HL-60/S4 treated with phorbol 12-myristate 13-acetate at 8.2 ng/mL for 4 days and 3 days (cell line): ENCODE results near the gene TNFRSF8.

ENCODE experiments used
- in situ Hi-C: fragments of 300-500 bp; cut with MboI; formaldehyde crosslinking; loops from 2 replicates; pipeline ENCODE4 v1.15.0; 2022; ENCODE audit warnings: low sequenced_read_pairs

Gene TNFRSF8

DNA sequence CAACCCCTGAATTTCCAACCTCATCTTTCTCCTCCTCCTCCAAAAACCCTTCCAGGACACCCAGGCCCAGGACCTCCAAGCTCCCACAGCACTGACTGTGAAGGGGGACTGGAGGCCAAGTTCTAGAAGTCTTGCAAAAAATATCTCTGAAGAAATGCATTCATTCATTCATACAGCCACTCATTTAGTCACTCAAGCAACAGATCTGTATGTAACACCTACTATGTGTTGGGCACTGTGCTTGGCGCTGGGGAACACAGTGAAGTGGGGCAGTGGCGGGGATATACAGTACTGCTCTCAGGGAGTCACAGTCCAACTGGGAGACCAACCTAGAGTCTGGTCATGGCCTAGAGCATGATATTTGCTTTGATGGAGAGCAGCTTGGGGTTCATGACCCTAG is 88.4 kb downstream of the TNFRSF8 start:
- in situ Hi-C loops: no loop called here

DNA sequence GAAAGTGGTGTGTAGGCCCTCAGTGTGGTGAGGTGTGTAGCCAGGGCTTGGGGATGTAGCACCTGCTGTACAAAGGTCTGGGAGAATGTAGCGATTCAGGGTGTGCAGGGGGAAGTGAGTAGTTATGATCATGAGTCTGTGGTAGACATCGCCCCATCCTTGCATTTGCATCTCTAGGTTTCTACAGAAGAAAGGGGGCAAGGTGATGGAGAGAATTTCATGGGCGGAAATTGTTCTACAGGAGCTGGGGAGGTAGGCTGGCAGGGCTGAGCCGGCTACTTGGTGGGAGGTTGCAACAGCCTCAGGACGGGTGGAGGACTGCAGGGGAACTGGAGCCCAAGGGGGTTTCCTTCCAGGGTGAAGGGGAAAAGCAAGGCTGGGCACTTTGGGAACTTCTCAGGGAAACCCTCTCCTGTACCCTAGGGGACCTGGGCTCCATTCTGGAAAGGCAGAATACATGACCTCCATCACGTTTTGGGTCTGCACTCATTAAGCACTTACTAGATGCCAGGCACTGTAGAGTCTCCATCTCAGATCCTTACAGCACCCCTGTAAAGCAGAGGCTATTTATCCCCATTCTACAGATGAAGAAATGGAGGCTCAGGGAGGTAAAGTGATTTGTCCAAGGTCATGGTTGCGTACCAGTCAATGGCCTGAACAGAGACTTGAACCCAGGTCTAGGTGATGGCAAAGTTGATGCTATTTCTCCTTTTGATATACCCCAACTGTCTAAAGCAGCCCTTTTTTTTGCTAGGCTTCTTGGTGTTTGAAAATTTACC is 89.2 kb downstream of the TNFRSF8 start:
- in situ Hi-C loops: no loop called here

DNA sequence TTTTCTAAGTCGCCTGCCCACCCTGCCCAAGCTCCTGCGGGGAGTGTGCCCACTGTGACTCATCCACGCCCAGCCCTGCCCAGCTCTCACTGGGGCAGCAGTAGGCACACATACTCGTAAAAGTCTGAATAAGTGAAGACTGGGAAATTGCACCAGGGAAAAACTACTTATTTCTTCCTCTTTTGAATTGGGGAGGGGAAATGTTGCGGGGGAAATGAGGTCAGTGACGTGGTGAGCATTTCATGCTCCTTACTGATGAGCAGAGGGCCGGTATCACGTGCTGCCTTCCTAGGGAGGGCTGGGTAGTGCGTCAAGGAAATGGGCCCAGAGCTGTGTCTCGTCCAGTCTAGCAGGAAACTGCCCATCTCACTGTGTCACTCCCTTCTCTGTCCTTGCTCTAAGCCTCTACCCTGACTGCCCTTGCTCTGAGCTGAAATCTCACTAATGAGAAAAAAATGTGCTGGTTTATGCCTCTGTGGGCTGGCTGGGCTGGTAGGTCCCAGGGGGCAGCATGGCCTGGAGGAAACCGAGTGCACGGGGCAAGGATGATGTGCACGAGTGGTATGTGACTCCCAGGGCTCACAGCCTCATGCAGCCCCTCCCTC is 90.2 kb downstream of the TNFRSF8 start:
- in situ Hi-C loops: no loop called here

DNA sequence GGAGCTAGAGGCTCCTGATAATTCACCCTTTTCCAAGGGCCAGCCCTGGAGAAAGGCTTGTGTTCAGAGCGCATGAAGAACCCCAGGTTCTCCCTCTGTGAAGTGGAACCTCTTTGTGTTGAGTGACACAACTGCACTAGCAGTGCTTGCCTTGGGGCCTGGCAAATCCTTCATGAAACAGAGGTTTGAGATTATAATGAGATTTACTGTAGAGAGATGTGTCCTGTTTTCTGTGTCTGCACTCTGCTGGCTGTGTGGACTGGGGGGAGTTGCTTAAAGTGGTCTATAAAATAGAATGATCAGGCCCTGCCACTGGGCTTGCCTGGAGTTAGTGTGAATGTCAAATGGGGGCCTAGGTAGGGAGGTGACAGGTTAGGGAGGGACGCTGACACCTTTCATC is 92.2 kb downstream of the TNFRSF8 start:
- in situ Hi-C loops: no loop called here

DNA sequence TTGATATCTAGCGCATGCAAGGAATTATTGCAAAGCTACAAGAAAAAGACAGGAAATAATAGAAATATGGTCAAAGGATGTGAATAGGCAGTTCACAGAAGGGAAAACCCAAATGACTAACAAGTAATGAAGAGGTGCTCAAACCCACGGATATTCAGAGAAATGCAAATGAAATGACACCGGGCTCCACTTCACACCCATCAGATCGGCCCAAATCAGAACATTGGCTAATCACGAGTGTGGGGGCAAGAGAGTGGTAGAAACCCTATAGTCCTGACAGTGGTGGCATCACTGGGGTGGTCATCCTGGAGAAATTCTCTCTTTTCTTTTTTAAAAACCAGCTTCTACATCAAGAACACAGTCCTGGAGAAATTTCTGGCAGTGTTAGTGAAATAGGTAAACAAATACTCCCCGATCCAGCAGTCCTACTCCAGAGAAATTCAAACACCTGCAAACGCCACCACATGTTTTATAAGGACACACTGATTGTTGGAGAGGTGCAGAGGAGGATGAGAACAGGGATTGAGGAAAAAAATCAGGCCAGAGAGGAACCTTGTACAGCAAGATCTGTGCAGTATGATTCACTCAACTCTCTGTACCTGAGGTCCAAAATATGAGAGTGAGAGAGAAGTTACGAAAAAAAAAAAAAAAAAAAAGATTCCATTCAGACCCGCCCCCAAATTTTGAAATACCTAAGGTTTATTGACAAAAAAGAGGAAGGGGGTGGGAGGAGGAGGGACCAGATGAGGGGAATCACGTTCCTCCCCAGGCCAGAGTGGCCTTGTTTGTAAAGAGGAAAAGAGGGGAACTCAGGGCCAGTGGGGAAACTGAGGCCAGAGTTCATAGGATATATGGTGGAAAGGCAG is 94.5 kb downstream of the TNFRSF8 start:
- in situ Hi-C loops: no loop called here

DNA sequence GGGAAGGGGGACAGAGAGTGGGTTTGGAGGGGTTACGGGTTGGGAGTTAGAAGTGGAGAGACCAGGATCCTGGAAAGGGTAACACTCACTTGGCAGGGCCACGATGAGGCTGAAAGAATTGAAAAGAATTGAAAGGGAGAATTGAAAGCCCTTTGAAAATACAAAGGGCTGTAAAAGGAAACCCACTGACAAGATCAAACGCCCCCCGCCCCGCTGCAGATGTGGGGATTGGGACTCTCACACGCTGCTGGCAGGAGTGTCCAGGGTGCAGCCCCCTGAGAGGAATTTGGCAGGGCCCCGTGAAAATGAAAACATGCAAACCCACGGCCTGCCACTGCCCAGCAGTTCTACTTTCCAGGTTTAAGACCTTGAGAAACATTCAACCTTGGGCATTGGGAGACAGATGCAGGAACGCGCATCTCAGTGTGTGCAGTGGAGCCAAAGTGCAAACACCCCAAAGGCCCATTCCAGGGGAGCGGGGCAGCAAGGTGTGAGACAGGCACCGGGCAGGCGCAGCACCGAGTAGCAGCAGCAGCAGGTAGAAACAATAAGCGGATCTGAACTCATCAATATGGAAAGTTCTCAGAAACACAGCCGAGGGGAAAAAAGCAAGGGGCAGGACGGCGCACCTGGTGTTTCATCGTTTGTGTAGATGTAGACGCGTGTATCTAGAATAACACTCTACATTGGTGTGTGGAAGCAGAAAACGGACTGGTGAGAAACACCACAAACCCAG is 95.4 kb downstream of the TNFRSF8 start:
- in situ Hi-C loops: no loop called here

DNA sequence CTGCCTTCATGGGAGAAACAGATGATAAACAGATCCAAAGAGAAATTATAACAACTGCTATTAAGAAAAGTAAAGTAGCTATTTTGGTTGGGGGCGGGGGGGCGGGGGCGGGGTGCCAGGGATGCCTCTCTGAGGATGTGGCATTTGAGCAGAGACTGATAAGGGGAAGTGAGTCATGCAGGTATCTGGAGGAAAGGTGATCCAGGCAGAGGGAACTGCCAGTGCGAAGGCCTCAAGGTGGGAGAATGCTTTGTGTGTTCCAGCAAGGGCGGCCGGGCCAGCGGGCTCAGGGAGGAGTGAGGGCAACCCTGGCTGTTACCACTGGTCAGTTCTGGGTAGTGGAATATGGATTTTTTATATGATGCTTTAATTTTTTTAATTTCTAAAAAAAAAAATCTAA is 96.7 kb downstream of the TNFRSF8 start:
- in situ Hi-C loops: no loop called here

DNA sequence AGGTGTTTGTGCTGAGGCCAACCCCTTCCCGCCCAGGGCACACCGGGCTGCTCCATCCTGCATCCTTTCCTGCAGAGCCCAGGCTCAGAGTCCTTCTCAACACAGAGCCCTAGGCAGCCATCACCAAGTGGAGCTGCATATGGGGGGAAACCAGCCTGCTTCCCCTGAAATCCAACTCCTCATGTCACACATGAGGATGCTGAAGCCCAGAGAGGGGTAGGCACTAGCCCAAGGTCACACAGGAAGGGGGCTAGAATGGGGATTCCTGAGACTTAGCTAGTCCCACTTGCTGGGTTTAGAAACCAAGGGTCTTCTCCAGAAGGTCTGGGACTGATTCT is 98.2 kb downstream of the TNFRSF8 start:
- in situ Hi-C loops: no loop called here

DNA sequence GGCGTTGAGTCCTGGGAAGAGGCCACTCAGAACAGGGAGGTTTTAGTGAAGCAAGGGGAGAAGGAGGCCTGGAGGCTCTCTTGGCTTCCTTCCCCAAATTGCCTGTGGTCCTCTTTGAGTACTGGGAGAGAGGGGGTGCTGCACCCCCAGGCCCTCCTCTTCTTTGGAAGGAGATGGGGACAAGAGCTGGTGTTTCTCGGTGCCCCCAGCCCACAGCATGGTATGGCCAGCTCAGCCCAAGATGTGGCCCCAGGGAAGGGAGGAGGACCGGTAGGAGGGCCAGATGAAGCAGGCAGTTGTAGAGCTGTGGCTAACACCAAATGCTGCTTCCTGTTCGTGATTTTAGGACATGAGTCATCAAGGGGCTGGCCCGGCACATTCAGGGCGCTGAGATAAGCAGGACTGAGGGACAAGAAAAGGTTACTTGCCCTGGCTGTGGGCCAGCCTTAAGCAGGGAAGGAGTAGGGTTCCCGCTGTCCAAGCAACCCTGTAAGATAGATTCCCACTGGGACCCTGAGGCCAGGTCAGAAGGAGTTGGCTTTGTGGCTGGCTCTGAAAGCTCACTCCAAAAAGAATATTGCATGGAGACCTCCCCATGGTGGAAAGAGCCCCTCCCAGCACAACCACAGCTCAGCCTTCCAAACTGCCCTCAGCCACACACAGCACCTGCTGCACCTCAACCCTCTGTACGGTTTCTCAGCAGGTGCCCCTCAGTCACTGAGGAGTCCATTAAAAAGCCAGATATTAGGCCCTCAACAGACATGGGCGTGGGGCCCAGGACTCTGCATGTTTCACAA is 98.8 kb downstream of the TNFRSF8 start:
- in situ Hi-C loops: no loop called here

DNA sequence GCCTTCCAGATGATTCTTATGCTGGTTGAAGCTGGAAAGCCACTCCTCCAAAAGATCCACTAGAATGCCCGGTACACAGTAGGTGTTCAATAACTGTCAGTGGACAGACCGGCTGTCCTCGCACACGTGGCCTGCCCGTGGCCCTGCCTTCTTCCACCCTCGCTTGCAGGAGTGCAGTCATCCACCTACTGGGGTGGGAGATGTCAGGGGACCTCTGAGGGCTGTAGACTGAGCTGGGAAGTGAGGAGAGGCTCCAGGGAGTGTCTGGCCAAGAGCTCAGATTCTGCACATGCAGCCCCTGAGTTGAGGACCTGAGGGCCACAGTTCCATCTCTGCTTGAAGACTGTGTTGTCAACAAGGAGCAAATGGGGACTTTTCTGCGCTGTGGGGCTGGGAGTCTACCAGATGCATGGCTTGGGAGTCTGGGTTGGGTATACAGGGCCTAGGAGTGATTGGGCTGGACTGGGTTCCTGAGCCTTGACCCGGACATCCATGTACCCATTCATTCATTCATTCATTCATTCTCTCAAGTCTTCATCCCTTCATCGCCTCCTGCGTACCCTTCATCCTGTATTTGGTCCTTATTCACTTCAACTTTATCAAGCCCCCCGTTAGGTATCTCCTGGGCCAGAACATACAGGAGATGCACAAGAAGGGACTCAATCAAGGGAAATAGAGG is 99.5 kb downstream of the TNFRSF8 start:
- in situ Hi-C loops: no loop called here

DNA sequence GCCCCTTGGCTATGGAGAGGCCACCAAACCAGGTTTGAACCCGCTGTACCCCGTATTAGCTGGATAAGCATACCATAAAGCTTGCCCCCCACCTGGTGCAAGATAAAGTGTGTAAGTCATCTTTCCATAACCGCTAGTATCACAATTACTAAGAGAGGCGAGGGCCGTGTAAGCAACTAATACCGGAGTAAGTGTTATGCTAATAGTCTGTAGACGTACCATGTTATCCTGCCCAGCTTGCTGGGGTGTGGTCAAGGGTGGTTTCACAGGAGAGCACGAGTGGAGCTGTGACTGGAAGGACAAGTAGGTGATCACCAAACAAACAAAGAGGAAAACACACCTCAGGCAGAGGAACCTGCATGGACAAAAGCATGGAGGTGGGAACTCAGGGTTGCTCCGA is 100.1 kb downstream of the TNFRSF8 start:
- in situ Hi-C loops: no loop called here

DNA sequence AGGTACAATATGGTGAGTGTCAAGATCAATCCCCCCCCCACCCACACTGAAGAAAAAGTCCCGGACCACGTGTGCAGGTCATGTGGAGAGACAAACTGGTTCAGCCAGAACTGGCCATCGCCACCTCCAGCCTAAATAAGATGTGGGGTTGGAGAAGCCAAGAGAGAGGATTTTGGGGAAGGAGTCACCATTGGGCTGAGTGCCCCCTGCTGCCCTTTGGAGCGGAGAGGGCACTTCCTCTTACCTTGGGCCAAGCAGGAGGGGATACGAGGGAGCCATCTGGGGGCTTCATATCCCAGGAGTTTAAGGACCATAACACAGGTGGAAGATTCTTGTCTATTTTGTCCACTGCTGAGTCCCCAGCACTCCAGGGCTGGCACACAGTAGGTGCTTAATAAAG is 101.1 kb downstream of the TNFRSF8 start:
- in situ Hi-C loops: no loop called here

DNA sequence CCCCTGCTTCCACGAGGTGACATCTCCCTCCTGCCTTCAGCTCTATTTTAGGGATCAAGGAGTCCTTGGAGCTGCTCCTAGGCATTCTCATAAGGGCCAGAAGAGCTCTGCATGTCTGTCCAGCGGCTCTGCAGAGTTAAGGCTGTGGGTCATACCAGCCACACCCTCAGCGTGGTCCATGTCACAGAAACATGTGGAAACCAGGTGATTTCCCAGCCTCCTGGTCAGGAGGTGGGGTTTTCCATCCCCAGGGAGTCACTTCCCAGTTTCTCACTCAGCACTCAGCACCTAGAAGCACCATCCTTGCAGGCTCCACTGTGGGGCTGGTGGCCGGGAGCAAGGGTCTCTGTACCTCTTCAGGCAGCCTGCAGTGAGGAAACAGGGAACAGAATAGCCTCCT is 102.2 kb downstream of the TNFRSF8 start:
- in situ Hi-C loops: no loop called here

DNA sequence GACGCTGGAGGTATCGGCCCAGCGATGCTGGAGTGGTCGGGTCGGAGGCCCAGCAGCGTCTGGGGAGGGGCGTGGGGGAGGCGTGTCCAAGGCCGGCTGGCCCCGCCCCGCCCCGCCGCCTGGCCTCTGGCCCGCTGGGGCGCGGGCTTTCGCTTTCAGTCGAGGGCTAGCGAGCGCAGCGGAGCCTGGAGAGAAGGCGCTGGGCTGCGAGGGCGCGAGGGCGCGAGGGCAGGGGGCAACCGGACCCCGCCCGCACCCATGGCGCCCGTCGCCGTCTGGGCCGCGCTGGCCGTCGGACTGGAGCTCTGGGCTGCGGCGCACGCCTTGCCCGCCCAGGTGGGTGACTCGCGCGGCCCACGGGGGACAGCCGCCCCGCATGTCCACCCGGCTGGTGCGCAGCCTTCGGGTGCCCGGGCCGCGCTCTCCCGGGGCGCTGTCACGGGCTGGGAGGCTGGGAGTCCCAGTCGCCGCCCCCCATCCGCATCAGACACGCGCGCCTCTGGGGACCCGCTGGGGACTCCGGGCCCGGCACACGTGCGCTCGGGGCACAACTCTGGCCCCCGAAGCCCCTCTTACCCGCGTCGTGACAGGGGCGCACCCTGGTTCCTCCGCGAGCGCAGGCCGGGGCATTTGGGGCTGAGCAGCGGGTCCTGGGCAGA is 103.9 kb downstream of the TNFRSF8 start, which contains the start of gene TNFRSF1B:
TNFRSF1B (plus strand) TSS at position 158 of the 659 bp plus-strand sequence; CDS start at position 259, 101 bp downstream.
- in situ Hi-C loops: no loop called here

DNA sequence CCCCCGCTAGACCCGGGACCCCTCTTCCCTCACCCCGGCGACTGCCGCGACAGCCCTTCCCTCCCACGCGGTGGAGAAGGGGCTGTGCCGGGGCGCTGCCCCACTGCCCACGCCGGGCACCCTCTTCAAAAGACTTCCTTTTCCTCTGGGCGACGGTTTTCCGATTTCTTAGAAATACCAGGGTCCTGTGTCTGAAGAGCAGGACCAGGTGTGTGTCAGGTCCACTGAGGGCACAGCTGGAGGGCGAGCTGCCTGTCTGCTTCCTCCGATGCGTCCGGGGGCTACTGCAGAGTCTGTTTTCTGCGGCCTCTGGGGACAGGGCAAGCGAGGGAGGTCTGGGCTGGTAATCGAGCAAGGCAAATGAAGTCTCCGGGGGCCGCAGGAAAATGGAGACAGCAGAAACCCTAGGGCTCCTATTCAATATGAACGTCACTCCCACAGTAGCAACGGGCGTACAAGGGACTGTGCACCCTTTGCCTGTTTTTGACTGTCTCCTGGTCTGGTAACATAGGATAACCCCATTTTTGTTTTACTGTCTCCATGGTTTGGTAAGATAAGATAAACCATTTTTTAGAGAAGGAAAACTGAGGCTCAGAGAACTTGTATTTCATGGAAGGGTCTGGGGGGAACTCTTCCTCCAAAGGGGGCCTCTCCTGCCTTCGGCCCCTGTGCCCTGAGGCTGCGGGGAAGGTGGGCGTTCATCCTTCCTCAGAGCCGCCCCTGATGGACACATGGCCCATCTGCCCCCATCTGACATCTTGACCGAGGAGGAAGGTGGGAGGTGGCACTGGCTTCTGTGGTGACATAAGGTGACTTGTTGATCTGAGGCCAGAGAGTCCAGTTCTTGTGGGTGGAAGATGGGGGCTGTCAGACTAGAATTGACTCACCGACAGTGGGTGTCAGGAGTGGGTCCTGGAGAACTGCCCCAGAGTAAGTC is 104.7 kb downstream of the TNFRSF8 start:
- in situ Hi-C loops: no loop called here

DNA sequence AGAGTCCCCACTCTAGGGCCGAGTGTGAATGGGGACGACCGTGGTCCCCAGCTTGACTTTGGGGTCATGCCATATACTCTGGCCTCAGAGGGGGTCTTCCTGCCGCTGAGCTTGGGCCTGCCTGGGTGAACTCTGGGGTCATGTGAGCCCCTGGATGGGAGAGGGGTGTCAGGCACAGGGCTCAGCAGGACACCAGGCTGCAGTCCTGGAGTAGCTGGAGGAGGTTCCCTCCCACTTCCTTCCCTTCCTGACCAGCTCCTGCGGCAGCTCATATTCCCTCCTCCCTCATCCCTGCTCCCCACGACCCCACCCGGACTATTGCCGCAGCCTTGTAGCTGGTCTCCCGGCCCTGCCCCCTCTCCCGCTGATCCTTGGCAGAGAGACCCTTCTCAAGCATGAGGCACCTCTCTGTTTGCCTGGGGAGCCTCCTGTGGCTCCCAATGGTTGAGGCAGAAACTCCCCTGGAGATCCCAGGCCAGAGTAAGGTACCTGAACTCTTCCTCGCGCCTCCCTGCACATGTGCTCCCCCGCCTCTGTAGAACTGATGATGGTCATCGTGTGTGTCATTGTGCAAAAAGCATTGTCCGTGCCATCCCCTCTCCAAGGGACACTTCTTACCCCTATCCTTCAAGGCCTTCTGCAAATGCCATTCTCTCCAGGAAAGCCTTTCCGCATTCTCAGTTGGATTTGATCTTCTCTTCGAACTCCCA is 105.5 kb downstream of the TNFRSF8 start:
- in situ Hi-C loops: no loop called here

DNA sequence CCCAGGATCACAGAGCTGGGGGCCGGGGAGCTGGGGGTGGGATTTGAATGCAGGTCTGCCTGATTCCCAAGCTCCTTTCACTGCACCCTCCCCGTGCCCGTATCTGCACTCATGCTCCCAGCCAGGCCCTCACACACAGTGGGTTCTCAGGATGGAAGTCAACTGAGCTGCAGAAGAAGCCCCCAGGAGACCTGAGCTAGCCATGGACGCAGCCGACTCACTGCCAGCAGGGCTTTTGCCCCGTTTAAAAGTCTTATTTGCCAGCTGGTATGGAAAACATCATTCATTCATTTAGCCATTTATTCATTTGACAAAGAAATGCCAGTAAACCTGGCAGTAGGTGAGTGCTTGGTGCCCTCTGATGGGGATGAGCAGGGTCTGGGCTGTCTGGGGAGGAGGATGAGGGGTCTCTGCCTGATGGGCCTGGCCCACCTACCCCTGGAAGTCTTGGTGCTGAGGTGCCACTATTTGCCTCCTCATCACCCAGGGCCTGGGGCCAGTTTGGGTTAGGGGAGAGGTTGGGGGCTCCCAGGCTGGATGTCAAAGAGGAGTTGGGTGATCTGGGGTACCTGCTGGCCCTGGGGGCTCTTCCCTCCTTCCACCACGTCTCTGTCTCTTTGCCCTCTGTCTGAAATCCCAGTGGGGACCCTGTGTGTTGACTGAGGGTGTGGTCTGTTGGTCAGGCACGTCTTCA is 106.5 kb downstream of the TNFRSF8 start:
- in situ Hi-C loops: no loop called here
